AG04450 (cell line): ENCODE measurements around the gene CRIM1. TPM values are rescaled to one million over a fixed set of nuclear protein-coding genes. Genes with fewer than 3 reads are reported as not detected.

Source experiments
- CTCF ChIA-PET: fragments of 300-600, 350-600 bp; formaldehyde crosslinking; extraction: SDS; loops from one replicate; lab custom pipeline; 2022; ENCODE audit warnings: antibody characterized with exemption, inconsistent platforms; lab: Charles Lee
- POLR2A ChIA-PET: fragments of 350-600 bp; formaldehyde crosslinking; extraction: SDS; loops from one replicate; lab custom pipeline; 2021; ENCODE audit warnings: antibody characterized with exemption, inconsistent platforms; lab: Yijun Ruan, JAX
- DNase-seq: peaks from one replicate; pipeline ENCODE4 v3.0.0-alpha.2; 2011; ENCODE audit warnings: low read depth, low spot score
- H3K27ac ChIP-seq: one replicate; pipeline ENCODE4 v1.5.1; 2012; ENCODE audit warnings: low read depth, low read length, control low read depth
- H3K27me3 ChIP-seq: one replicate; pipeline ENCODE4 v1.6.0; 2012; ENCODE audit warnings: low read length; ENCODE audit not compliant: control insufficient read depth, insufficient read depth
- H3K4me3 ChIP-seq: 2 replicates; pipeline ENCODE4 v1.5.1; 2011; ENCODE audit warnings: mild to moderate bottlenecking, low read depth, low read length, control low read depth
- H3K9me3 ChIP-seq: 2 replicates; pipeline ENCODE4 v1.5.1; 2012; ENCODE audit warnings: low read length; ENCODE audit not compliant: control insufficient read depth, insufficient read depth
- polyA plus RNA-seq: library from polyadenylated mRNA; depleted of rRNA; stranded (reverse); fragments of >200 nt; gene quantifications from 2 replicates; pipeline ENCODE4 v1.2.3, GENCODE V29; 2011
- TF ChIP-seq, protein P1 (sequence below): IDR thresholded peaks from 2 replicates; pipeline ENCODE4 v1.5.1; 2011; ENCODE audit warnings: low read depth, low read length, control low read depth, inconsistent platforms

The CRIM1 gene
- polyA plus RNA-seq, 1 experiment, result 142 TPM

DNA sequence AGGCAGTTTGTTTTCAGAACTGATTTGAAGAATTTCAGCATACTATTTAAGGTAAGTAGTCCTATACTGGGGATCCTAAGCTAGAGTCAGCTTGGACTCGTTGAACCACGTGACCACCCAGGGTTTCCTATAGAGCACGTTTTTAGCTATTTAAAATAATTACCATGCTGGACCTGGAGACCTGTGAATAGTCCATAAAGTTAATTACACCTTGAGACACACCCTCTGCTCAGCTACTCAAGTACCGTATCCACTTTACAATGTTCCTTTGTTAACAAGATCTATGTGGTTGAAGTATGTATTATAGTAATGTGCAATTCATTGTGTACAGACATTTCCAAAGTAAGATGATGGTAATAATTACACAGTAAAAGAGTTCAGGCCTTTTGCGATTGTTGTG, 67.6 kb downstream of the CRIM1 start:
- CTCF ChIA-PET, result interaction anchor here (1.5 kb wide), 1 partner anchor 70 kb away, joined by 5 read pairs; no protein-coding TSS in a partner anchor
- POLR2A ChIA-PET, result interaction anchor here (0.9 kb wide), 1 partner anchor 15 kb away, joined by 3 read pairs; no protein-coding TSS in a partner anchor
- no peaks in the 10 kb centered on the region for H3K9me3 ChIP-seq
- no peaks in the 10 kb centered on the region for H3K27me3 ChIP-seq
- no peak overlapping the region for H3K27ac ChIP-seq
- no peak overlapping the region for H3K4me3 ChIP-seq
- no peak for DNase-seq
- TF ChIP-seq, protein P1, sequence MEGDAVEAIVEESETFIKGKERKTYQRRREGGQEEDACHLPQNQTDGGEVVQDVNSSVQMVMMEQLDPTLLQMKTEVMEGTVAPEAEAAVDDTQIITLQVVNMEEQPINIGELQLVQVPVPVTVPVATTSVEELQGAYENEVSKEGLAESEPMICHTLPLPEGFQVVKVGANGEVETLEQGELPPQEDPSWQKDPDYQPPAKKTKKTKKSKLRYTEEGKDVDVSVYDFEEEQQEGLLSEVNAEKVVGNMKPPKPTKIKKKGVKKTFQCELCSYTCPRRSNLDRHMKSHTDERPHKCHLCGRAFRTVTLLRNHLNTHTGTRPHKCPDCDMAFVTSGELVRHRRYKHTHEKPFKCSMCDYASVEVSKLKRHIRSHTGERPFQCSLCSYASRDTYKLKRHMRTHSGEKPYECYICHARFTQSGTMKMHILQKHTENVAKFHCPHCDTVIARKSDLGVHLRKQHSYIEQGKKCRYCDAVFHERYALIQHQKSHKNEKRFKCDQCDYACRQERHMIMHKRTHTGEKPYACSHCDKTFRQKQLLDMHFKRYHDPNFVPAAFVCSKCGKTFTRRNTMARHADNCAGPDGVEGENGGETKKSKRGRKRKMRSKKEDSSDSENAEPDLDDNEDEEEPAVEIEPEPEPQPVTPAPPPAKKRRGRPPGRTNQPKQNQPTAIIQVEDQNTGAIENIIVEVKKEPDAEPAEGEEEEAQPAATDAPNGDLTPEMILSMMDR, result no peak

DNA sequence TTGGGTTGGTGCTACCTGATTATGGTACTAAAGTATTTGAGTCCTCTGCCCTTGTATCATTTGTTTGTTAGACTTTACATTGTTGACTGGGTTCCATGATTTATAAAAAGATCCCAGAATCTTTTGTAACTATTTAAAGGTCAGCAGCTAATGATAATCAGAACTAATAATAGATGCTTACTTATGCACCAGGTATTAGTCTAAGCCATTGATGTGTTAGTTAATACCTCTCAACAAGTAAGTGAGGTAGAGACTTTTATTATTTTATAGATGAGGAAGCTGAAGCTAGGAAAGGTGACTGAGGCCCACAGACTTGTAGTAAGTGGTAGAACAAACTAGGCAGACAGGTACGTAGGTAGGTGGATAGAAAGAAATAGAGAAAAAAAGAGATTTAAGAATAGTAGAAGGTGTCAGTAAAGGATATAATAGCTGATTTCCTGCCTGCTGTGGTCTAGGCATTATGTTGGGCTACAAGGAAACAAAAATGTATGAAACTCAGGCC, 68.1 kb downstream of the CRIM1 start:
- no peak overlapping the region for H3K4me3 ChIP-seq
- TF ChIP-seq, protein P1, result no peak
- CTCF ChIA-PET, result interaction anchor here (1.5 kb wide), 1 partner anchor 71 kb away, joined by 5 read pairs; no protein-coding TSS in a partner anchor
- no peak overlapping the region for H3K27ac ChIP-seq
- no peaks in the 10 kb centered on the region for H3K27me3 ChIP-seq
- DNase-seq, result no peak
- no peaks in the 10 kb centered on the region for H3K9me3 ChIP-seq
- POLR2A ChIA-PET, result no interaction called here

DNA sequence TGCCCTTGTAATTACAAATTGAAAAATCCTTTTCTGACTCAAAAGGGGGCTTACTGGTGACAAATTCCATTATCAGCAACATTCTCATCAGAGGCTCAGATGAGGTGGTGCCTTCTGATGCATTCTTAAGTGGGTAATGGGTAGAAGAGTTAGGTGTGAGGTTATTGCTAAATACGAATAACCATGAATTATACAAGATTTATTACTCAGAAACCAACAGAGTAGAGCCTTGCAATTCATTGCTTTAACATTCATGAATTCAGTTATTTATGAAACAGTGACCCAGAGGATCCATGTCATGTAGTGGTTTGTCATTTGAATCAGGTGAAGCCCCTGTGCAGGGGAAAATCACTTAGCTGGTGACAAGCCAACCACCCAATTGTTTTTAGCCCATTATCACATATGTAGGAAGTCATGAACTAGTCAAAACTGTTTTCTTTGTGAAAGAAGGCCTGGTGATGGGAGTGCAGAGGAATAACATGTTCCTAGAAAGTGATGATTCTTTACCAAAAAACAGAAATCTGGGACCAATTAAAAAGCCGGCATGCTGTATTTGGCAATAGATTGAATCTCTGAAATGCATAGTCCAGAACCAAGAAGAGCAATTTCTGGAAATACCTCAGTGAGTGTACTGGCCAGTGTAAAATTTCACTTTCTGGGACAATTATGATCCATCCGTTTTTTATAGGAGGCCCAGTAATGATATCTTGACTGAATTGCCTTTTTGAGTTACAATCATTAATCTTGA, 70.2 kb downstream of the CRIM1 start:
- ChIA-PET POLR2A (no interaction called here), CTCF (no interaction called here)
- no peak overlapping the region for H3K27ac ChIP-seq

DNA sequence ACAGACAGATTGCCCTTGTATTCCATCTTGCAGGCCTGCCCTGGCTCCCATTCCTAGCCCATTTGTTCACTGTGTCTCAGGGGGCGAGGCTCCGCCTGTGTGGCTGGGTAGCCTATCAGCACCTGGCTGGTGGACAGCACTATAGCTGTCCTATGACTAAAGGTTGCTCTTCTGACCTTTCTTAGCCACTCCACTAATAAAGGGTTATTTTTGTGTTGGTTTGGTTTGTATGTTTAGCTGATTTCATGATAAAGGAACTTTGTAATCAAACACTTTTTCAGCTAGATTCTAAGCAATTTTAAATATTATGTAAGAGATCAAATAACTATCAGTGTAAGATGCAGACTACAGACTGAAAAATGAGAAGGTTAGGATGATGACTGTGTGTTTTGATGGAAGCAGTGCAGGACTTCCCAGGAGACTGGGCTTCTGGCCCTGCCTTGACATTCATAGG, 72.2 kb downstream of the CRIM1 start:
- ChIA-PET POLR2A (interaction anchor here (0.6 to 1.5 kb wide), 2 partner anchors 29 to 55 kb away, joined by 3 to 11 read pairs; no protein-coding TSS in a partner anchor), CTCF (interaction anchor here (1.0 kb wide), 1 partner anchor 491 kb away, joined by 3 read pairs; no protein-coding TSS in a partner anchor)
- DNase-seq, result no peak
- TF ChIP-seq, protein P1, result no peak
- no peak overlapping the region for H3K4me3 ChIP-seq
- no peak overlapping the region for H3K27ac ChIP-seq
- H3K9me3 ChIP-seq, result no peaks in the 10 kb centered on the region
- H3K27me3 ChIP-seq, result no peaks in the 10 kb centered on the region

More for the DNA sequence above, 70.2 kb downstream of the CRIM1 start:
- TF ChIP-seq, protein P1, result no peak
- no peak for DNase-seq
- Histone ChIP-seq H3K27me3 (no peaks in the 10 kb centered on the region), H3K4me3 (no peak overlapping the region), H3K9me3 (no peaks in the 10 kb centered on the region)

DNA sequence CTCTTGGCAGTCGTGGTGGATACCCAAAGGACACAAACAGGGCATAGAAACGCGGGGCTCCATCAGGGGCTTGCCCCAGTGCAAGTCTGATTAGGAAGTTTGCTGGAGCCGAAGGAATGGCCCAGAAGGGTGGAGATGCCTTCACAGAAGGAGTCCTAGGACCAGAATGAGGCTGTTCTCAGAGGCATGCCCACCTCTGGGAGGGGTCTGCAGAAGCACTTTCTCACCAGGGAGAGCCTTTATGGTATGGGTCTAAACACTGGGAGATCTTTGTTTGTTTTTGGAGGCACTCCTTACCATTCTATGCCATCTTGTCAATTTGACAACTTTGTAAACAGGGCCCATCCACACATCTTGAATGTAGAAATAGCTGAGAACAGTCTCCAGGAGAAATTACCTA, 75.0 kb downstream of the CRIM1 start:
- TF ChIP-seq, protein P1, result no peak

More for the DNA sequence above, 75.0 kb downstream of the CRIM1 start:
- no peaks in the 10 kb centered on the region for H3K9me3 ChIP-seq
- no peak overlapping the region for H3K27ac ChIP-seq
- CTCF ChIA-PET, result no interaction called here
- no peak for DNase-seq
- POLR2A ChIA-PET, result no interaction called here
- H3K27me3 ChIP-seq, result no peaks in the 10 kb centered on the region
- H3K4me3 ChIP-seq, result no peak overlapping the region
